ENCODE measurements around the gene MAPK8. TPM values are rescaled to one million over a fixed set of nuclear protein-coding genes. Genes with fewer than 3 reads are reported as not detected.

MAPK8 gene
- total and polyA plus RNA-seq, 9 of the 15 experiments (the other 6 are each of a cell fraction or from before 2014, with no cell fraction given): 6.4 to 159 (median 71.0) TPM

- TF ChIP-seq ZKSCAN1 (IDR thresholded peaks at IDR 0.05; ENCODE audit: low read depth, low read length) (0 out of 2 replicates have a peak, but pooled peaks have one; percentile 8), THRB (CRISPR knock-in tag; conservative IDR thresholded peaks at IDR 0.05) (no peak), CCAR2 (IDR thresholded peaks at IDR 0.05; ENCODE audit: low read depth, low read length) (no peak), MBD2 (IDR thresholded peaks at IDR 0.05; ENCODE audit: borderline replicate concordance, low read depth) (0 out of 2 replicates have a peak, but pooled peaks have one; percentile 11), ZNF282 (CRISPR knock-in tag; IDR thresholded peaks at IDR 0.05) (peak; percentile 73; the same call in 1 of the 2 replicates), ZNF639 (CRISPR knock-in tag; conservative IDR thresholded peaks at IDR 0.05 in 1 of 2, IDR thresholded peaks at IDR 0.05 in 1 of 2) (peak in 1 of 2 experiments; percentile 90; a peak in 2 of 4 replicates), E2F8 (IDR thresholded peaks at IDR 0.05; ENCODE audit: low read depth, partially characterized antibody) (no peak), GTF2F1 (IDR thresholded peaks at IDR 0.05; ENCODE audit: low read depth, low read length) (no peak), RNF2 (IDR thresholded peaks at IDR 0.05) (peak; percentile 79), HNRNPH1 (optimal IDR thresholded peaks at IDR 0.05; ENCODE audit: low read depth, low read length) (no peak), TCF3 (CRISPR knock-in tag; IDR thresholded peaks at IDR 0.05) (no peak), MAFK (IDR thresholded peaks at IDR 0.05; ENCODE audit: low read length) (no peak), IRF2 (CRISPR knock-in tag; IDR thresholded peaks at IDR 0.05) (peak; percentile 93), FOXP1 (CRISPR knock-in tag; IDR thresholded peaks at IDR 0.05) (peak; percentile 100), C11orf30 (IDR thresholded peaks at IDR 0.05; ENCODE audit: low read depth) (no peak), E2F4 (CRISPR knock-in tag; IDR thresholded peaks at IDR 0.05; ENCODE audit: low read depth) (peak; percentile 89), ZNF224 (CRISPR knock-in tag; IDR thresholded peaks at IDR 0.05) (peak; percentile 98), ZBTB43 (CRISPR knock-in tag; IDR thresholded peaks at IDR 0.05) (peak; percentile 95), FOSL1 (tag; conservative IDR thresholded peaks at IDR 0.05) (peak; percentile 44; the same call in 1 of the 2 replicates)
Observed at GRCh38 chr10:48306265-48306869, at the start of gene MAPK8 (continued).

Measured in K562 (cell line).